Measurements from ENCODE around the gene RFPL2. TPM values are rescaled to one million over a fixed set of nuclear protein-coding genes. Genes with fewer than 3 reads are reported as not detected.
"Not testable (repeated sequence)": the region's sequence is repeated elsewhere in the genome, so short reads cannot be mapped to it uniquely, and the experiment has no call there.

Gene RFPL2
- total RNA-seq, 1 donor from 2014 or later = not detected

- H3K4me3 ChIP-seq; H3K27me3 ChIP-seq (ENCODE audit: low read depth); H3K36me3 ChIP-seq; DNase-seq; ATAC-seq; H3K9me3 ChIP-seq; intact Hi-C loops (cut with DNase I); H3K27ac ChIP-seq; H3K4me1 ChIP-seq: not testable (repeated sequence)
These were observed 56.5 kb downstream of the RFPL2 start for GRCh38 chr22:32148372-32148771.

GRCh38 chr22:32147128-32147527, 57.7 kb downstream of the RFPL2 start:
- intact Hi-C loops (cut with DNase I); H3K4me3 ChIP-seq; H3K9me3 ChIP-seq; DNase-seq; H3K4me1 ChIP-seq; H3K27me3 ChIP-seq (ENCODE audit: low read depth); H3K36me3 ChIP-seq; ATAC-seq; H3K27ac ChIP-seq: not testable (repeated sequence)

DNA sequence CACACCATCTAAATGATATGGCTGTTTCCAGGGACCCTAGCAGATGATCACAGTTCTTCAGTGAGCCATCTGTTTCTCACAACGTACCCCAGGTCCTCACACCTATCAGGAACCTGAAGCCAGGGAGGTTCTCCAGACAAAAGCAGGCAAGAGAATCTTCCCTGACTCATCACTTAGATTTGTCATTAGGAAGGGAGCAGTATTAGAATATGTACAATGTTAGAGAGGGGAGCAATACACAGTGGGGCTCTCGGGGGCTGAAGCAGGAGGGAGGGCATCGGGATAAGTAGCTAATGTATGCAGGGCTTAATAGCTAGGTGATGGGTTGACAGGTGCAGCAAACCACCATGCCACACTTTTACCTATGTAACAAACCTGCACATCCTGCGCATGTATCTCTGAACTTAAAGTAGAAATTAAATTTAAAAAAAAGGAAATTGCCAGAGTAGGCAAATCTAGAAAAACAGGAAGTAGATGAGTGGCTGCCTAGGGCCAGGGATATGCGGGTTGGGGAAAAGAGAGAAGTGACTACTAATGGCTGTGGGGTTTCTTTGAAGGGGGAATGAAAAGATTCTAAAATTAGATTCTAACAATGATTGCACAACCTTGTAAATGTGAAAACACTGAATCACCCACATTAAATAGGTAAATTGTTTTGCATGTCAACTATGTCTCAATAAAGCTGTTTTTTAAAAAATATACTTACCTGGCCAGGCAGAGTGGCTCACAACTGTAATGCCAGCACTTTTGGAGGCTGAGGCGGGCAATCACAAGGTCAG, 60.2 kb downstream of the RFPL2 start:
- no peak overlapping the region for H3K27ac ChIP-seq
- no peak overlapping the region for H3K4me3 ChIP-seq
- peaks cover 7% of the 10 kb centered on the region for H3K4me1 ChIP-seq
- TF ChIP-seq CTCF (IDR thresholded peaks at IDR 0.05) = no peak
- intact Hi-C loops (cut with DNase I) = no loop called here
- H3K9me3 ChIP-seq = peaks cover 4% of the 10 kb centered on the region
- H3K36me3 ChIP-seq = no peaks in the 10 kb centered on the region
- ATAC-seq = peak; percentile 57 to 76
- no peaks in the 10 kb centered on the region for H3K27me3 ChIP-seq (ENCODE audit: low read depth)
- no peak for DNase-seq

DNA sequence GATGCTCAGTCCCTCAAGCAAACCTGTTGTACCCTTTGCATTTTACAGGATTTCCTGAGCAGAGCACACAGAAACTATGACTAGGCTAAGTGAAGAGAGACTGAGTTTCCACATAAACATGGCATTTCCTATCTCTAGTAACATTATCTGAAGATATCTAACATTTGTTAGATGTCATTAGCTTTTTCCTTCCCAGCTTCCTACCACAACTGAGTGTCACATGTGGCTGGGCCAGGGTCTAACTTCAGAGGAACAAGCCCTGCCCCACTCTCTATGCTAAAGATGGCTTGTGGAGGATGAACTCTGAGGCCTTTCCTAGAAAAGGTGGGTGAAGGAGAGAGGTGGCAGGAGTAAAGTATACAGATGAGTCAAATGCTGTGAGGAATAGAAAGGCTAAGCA, 62.3 kb downstream of the RFPL2 start:
- Histone ChIP-seq H3K4me1 (peaks cover 12% of the 10 kb centered on the region), H3K9me3 (peaks cover 4% of the 10 kb centered on the region), H3K27ac (no peak overlapping the region), H3K4me3 (no peak overlapping the region), H3K36me3 (no peaks in the 10 kb centered on the region), H3K27me3 (ENCODE audit: low read depth) (no peaks in the 10 kb centered on the region)
- intact Hi-C loops (cut with DNase I) = no loop called here
- no peak for TF ChIP-seq CTCF (IDR thresholded peaks at IDR 0.05)
- DNase-seq (no peak), ATAC-seq (no peak)

- H3K4me1 ChIP-seq = peaks cover 12% of the 10 kb centered on the region
- DNase-seq; H3K27me3 ChIP-seq (ENCODE audit: low read depth); H3K36me3 ChIP-seq; H3K4me3 ChIP-seq; H3K27ac ChIP-seq; H3K9me3 ChIP-seq; intact Hi-C loops (cut with DNase I): not testable (repeated sequence)
- ATAC-seq = peak; percentile 70 to 74
- TF ChIP-seq CTCF (IDR thresholded peaks at IDR 0.05) = peak; percentile 31
These were observed 64.2 kb downstream of the RFPL2 start for GRCh38 chr22:32140688-32141087.

Other genes starting within 250 kb of the RFPL2 start
- gene SLC5A1, start 161.8 kb downstream of the RFPL2 start, total RNA-seq = 1.8 TPM
- gene C22orf42, start 45.8 kb downstream of the RFPL2 start, total RNA-seq = not detected
- 1.4 TPM for gene SLC5A4, start 50.3 kb upstream of the RFPL2 start, total RNA-seq
- gene RFPL3, start 152.8 kb upstream of the RFPL2 start, total RNA-seq = not detected
- 58.2 TPM for gene RTCB, start 207.2 kb upstream of the RFPL2 start, total RNA-seq

Measured in lower lobe of right lung (tissue), 2 donors.